Measurements from ENCODE around the gene PDPK1. TPM values are rescaled to one million over a fixed set of nuclear protein-coding genes. Genes with fewer than 3 reads are reported as not detected.
"Not testable (repeated sequence)": the region's sequence is repeated elsewhere in the genome, so short reads cannot be mapped to it uniquely, and the experiment has no call there.

Gene PDPK1
- total RNA-seq, 1 donor from 2014 or later, result 27.0 TPM

DNA sequence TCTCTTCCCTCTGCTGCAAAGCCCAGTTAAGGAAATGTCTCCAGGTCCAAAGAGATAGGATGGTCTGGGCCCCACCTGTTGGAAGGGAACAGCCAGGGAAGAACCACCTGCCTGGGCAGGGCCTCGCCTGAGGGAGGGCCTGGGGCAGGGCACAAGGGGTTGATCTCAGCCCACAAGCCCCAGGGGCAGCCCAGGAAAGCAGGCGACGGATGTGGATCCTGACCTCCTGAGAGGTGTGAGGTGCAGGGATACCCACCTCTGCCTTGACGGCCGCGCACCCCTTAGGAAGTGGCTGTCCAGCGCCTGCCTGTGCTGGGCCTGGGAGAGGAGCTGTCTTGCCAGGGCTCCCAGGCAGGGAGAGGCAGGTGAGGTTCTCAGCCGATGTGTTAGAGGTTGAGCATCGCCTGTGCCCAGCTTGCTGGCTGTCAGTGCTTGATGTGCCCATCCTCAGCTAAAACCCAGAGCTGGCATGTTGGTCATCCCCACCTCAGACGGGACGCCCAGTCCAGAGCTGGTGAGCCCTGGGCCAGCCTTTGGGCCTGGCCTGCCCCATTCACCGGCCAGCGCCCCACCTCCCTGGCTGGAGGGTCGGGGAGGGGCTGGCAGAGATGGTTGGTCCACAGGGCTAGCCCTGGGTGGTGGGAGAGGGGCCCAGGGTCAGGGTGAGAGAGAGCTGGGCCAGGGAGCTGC lies 7.0 kb upstream of the PDPK1 start:
- no peak overlapping the region for H3K4me3 ChIP-seq (ENCODE audit: low read depth, low read length)
- peaks cover 5% of the 10 kb centered on the region for H3K36me3 ChIP-seq (ENCODE audit: control insufficient read depth, insufficient read depth, low read length)
- TF ChIP-seq CTCF (IDR thresholded peaks at IDR 0.05; ENCODE audit: insufficient read depth, low read length, poor library complexity, severe bottlenecking), result no peak
- H3K27me3 ChIP-seq (ENCODE audit: control insufficient read depth, insufficient read depth, low read length), result no peaks in the 10 kb centered on the region
- no peak for DNase-seq (ENCODE audit: low read depth)

DNA sequence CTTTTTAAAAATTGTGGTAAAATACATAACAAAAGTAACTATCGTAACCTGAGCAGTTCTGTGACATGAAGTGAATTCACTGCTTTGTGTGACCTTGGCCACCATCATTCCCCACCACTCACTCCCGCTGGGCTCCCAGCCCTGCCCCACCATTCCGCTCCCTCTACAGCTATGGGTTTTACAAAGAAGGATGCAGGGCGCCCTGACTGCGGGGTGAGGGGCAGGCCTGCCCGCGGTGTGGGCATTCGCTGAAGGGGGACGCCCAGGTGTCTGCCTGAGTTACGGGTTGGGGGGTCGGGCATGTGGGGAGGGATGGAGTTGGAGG lies 6.5 kb upstream of the PDPK1 start, which contains the start of gene CEMP1:
Gene CEMP1, minus strand, starts transcription at position 38 of the 325 bp plus-strand sequence. CDS start 335 bp downstream, outside the sequence.
- no peak for DNase-seq (ENCODE audit: low read depth)
- TF ChIP-seq CTCF (IDR thresholded peaks at IDR 0.05; ENCODE audit: insufficient read depth, low read length, poor library complexity, severe bottlenecking), result no peak
- Histone ChIP-seq H3K27me3 (ENCODE audit: control insufficient read depth, insufficient read depth, low read length) (no peaks in the 10 kb centered on the region), H3K36me3 (ENCODE audit: control insufficient read depth, insufficient read depth, low read length) (peaks cover 3% of the 10 kb centered on the region), H3K4me3 (ENCODE audit: low read depth, low read length) (peak within 1 kb of the TSS; percentile 55)

DNA sequence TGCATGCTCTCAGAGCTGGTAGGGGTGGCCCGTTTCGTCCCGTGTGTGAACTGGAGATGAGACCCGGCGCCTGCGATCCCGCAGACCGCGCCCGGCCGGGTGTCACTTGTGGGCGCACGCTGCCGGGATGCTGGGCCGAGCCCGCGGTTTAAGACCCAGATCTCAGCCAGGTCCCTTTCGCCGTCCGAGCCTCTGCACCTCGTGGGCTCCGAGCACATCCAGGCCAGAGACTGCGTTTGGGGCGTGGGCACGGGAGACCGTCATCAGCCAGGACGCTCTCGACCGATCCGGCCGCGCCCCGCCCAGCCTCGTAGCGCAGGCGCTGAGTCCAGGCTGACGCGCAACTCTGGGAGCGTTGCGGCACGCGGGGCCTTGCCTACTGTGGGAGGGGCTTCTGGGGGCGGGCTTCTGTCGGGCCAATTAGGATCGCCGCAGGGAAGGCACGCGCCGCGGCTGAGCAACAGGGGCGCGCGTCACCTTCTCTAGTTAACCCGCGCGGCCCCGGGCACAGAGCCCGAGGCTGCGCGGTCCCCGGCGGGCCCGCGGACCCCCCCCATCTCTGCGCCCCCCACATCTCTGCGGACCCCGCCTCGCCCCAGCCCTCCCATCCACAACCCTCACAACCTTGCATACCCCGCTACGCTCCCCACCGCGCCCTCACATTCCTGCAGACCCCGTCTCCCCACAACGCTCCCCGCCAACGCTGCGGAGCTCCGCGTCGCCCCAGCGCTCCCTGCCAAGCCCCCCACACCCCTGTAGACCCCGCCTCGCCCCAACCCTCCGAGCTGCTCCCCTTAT lies 5.9 kb upstream of the PDPK1 start:
- no peak for TF ChIP-seq CTCF (IDR thresholded peaks at IDR 0.05; ENCODE audit: insufficient read depth, low read length, poor library complexity, severe bottlenecking)
- H3K4me3 ChIP-seq (ENCODE audit: low read depth, low read length), result peak overlapping the region; percentile 55
- peaks cover 3% of the 10 kb centered on the region for H3K36me3 ChIP-seq (ENCODE audit: control insufficient read depth, insufficient read depth, low read length)
- H3K27me3 ChIP-seq (ENCODE audit: control insufficient read depth, insufficient read depth, low read length), result no peaks in the 10 kb centered on the region
- peak; percentile 81 for DNase-seq (ENCODE audit: low read depth)

DNA sequence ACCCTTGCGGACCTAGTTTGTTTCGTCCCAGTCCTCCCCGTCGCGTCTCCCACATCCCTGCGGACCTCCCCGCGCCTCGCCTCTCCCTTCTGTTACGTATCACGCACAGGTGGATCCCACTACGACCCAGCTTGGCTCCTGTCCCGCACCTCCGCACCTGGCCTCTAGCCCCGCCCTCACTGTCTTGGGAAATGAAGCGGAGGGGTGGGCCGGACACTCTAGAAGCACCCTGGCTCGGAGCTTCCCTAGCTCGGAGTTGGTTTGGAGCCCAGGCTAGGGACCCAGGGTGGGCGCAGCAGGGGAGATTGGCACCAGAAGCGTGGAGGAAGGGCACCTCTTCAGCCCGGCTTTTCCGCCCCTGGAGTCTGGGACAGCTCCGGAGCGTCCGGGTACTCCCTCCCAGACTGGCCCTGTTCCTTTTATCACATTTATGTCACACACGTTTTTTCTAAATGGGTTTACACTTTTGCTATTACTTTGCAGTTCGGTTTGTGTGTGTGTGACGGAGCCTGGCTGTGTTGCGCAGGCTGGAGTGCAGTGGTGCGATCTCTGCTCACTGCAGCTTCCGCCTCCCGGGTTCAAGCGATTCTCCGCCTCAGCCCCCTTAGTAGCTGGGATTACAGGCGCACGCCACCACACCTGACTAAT lies 5.2 kb upstream of the PDPK1 start:
- Histone ChIP-seq H3K36me3 (ENCODE audit: control insufficient read depth, insufficient read depth, low read length) (peaks cover 3% of the 10 kb centered on the region), H3K4me3 (ENCODE audit: low read depth, low read length) (peak overlapping the region; percentile 55), H3K27me3 (ENCODE audit: control insufficient read depth, insufficient read depth, low read length) (no peaks in the 10 kb centered on the region)
- DNase-seq (ENCODE audit: low read depth), result no peak
- TF ChIP-seq CTCF (IDR thresholded peaks at IDR 0.05; ENCODE audit: insufficient read depth, low read length, poor library complexity, severe bottlenecking), result no peak

GRCh38 chr16:2533142-2533755 lies 4.6 kb upstream of the PDPK1 start:
- not testable (repeated sequence) for DNase-seq (ENCODE audit: low read depth); H3K36me3 ChIP-seq (ENCODE audit: control insufficient read depth, insufficient read depth, low read length); H3K4me3 ChIP-seq (ENCODE audit: low read depth, low read length)

DNA sequence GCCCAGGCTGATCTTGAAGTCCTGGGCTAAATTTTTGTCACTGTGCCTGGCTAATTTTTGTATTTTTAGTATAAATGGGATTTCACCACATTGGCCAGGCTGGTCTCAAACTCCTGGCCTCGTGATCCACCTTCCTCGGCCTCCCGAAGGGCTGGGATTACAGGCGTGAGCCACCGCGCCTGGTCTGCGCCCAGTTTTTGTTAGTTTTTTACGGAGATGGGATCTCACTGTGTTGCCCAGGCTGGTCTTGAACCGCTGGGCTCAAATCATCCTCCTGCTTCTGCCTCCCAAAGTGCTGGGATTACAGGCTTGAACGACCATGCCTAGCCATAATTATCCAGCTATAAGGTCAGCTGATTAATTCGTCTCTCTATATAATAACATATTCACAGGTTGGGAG lies 3.9 kb upstream of the PDPK1 start:
- Histone ChIP-seq H3K4me3 (ENCODE audit: low read depth, low read length) (no peak overlapping the region), H3K27me3 (ENCODE audit: control insufficient read depth, insufficient read depth, low read length) (no peaks in the 10 kb centered on the region), H3K36me3 (ENCODE audit: control insufficient read depth, insufficient read depth, low read length) (peaks cover 3% of the 10 kb centered on the region)
- DNase-seq (ENCODE audit: low read depth), result no peak
- no peak for TF ChIP-seq CTCF (IDR thresholded peaks at IDR 0.05; ENCODE audit: insufficient read depth, low read length, poor library complexity, severe bottlenecking)

More at GRCh38 chr16:2533142-2533755, 4.6 kb upstream of the PDPK1 start:
- H3K27me3 ChIP-seq (ENCODE audit: control insufficient read depth, insufficient read depth, low read length), result not testable (repeated sequence)

DNA sequence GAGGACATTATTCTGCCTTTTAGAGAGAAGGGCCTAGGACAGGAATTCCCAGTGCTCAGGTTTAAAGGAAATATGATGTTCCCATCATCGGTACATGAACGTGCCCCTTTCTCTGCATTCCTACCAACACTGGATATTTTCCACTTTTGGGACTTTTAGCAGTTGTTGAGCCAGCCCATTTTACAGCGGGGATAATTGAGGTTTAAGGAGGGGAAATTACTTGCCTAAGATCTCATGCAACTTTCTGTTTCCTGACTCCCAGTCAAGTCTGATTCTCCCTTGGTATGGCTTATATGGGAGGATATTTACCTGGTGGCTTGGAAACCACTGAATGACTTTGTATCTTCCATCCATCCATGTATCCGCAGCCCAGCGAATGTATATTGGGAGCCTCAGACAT lies 3.5 kb upstream of the PDPK1 start:
- not testable (repeated sequence) for DNase-seq (ENCODE audit: low read depth); H3K4me3 ChIP-seq (ENCODE audit: low read depth, low read length); H3K27me3 ChIP-seq (ENCODE audit: control insufficient read depth, insufficient read depth, low read length); H3K36me3 ChIP-seq (ENCODE audit: control insufficient read depth, insufficient read depth, low read length)

Data from kidney epithelial cell (primary cell).